ENCODE data around the gene PPEF2. TPM values are rescaled to one million over a fixed set of nuclear protein-coding genes. Genes with fewer than 3 reads are reported as not detected.

Gene PPEF2
- polyA plus RNA-seq, 3 donors = 0.25 TPM; not detected in 2

GRCh38 chr4:75841641-75842520, 60.4 kb downstream of the PPEF2 start:
- no peaks in the 10 kb centered on the region for H3K9me3 Mint-ChIP-seq
- no peak overlapping the region for H3K4me3 Mint-ChIP-seq
- H4K20me1 ChIP-seq (ENCODE audit: insufficient read depth, low read length) = no peaks in the 10 kb centered on the region
- no peak overlapping the region for H3K4me2 ChIP-seq (replicated peaks; ENCODE audit: extremely low read depth, low read length, poor library complexity, severe bottlenecking)
- intact Hi-C loops (cut with micrococcal nuclease) = no loop called here
- H3K79me2 ChIP-seq (ENCODE audit: insufficient read depth, low read length) = no peaks in the 10 kb centered on the region
- H3K4me3 ChIP-seq (replicated peaks in 1 of 3; ENCODE audit: low read depth in 2 of 3, low read length in 3 of 3) = no peak overlapping the region
- WGBS (ENCODE audit: insufficient coverage) = no CpG with 5 or more reads among the region's 8 CpGs
- no peaks in the 10 kb centered on the region for H3K9me3 ChIP-seq (replicated peaks in 1 of 2; ENCODE audit: control insufficient read depth in 1 of 2, insufficient read depth in 1 of 2, low read length in 2 of 2)
- H3K4me1 Mint-ChIP-seq = peaks cover 10% of the 10 kb centered on the region
- no peaks in the 10 kb centered on the region for H3K4me1 ChIP-seq (ENCODE audit: control insufficient read depth in 1 of 2, insufficient read depth in 2 of 2, low read length in 2 of 2)
- H2AFZ ChIP-seq (ENCODE audit: insufficient read depth, low read depth, low read length, poor library complexity, severe bottlenecking) = peak overlapping the region; percentile 45
- no peak for TF ChIP-seq CTCF (IDR thresholded peaks at IDR 0.05)
- no peaks in the 10 kb centered on the region for H3K27me3 ChIP-seq (ENCODE audit: control insufficient read depth in 2 of 2, insufficient read depth in 2 of 2, low read length in 2 of 2)
- H3K27ac Mint-ChIP-seq = no peak overlapping the region
- no peak overlapping the region for H3K9ac ChIP-seq (ENCODE audit: insufficient read depth, low read length, poor library complexity, severe bottlenecking)
- no peaks in the 10 kb centered on the region for H3K36me3 ChIP-seq (replicated peaks in 1 of 2; ENCODE audit: control insufficient read depth in 1 of 2, insufficient read depth in 2 of 2, low read length in 2 of 2)
- H3K27ac ChIP-seq (ENCODE audit: low read depth in 1 of 2, low read length in 2 of 2) = no peak overlapping the region
- DNase-seq = no peak
- no peaks in the 10 kb centered on the region for H3K36me3 Mint-ChIP-seq
- H3K27me3 Mint-ChIP-seq (ENCODE audit: low read depth in 3 of 3) = peaks cover under 1 to 3% (median 2%) of the 10 kb centered on the region in 3 donors

GRCh38 chr4:75834772-75835154, 67.5 kb downstream of the PPEF2 start:
- H3K4me2 ChIP-seq (replicated peaks; ENCODE audit: extremely low read depth, low read length, poor library complexity, severe bottlenecking) = no peak overlapping the region
- Mint-ChIP-seq H3K4me1 (peaks cover 11% of the 10 kb centered on the region), H3K4me3 (no peak overlapping the region), H3K36me3 (peaks cover 0 to 2% of the 10 kb centered on the region in 2 donors), H3K27ac (no peak overlapping the region), H3K9me3 (peaks cover 2 to 18% (median 12%) of the 10 kb centered on the region in 7 donors), H3K27me3 (ENCODE audit: low read depth in 3 of 3) (peaks cover 0 to 4% (median 0%) of the 10 kb centered on the region in 3 donors)
- no peak for DNase-seq
- H3K27ac ChIP-seq (ENCODE audit: low read depth in 1 of 2, low read length in 2 of 2) = no peak overlapping the region
- no CpG with 5 or more reads among the region's 2 CpGs for WGBS (ENCODE audit: insufficient coverage)
- H3K36me3 ChIP-seq (replicated peaks in 1 of 2; ENCODE audit: control insufficient read depth in 1 of 2, insufficient read depth in 2 of 2, low read length in 2 of 2) = no peaks in the 10 kb centered on the region
- intact Hi-C loops (cut with micrococcal nuclease) = no loop called here
- no peaks in the 10 kb centered on the region for H4K20me1 ChIP-seq (ENCODE audit: insufficient read depth, low read length)
- peaks cover 11% of the 10 kb centered on the region in 2 donors for H3K4me1 ChIP-seq (ENCODE audit: control insufficient read depth in 1 of 2, insufficient read depth in 2 of 2, low read length in 2 of 2)
- no peaks in the 10 kb centered on the region for H3K79me2 ChIP-seq (ENCODE audit: insufficient read depth, low read length)
- H3K27me3 ChIP-seq (ENCODE audit: control insufficient read depth in 2 of 2, insufficient read depth in 2 of 2, low read length in 2 of 2) = no peaks in the 10 kb centered on the region
- H3K4me3 ChIP-seq (replicated peaks in 1 of 3; ENCODE audit: low read depth in 2 of 3, low read length in 3 of 3) = no peak overlapping the region
- H2AFZ ChIP-seq (ENCODE audit: insufficient read depth, low read depth, low read length, poor library complexity, severe bottlenecking) = no peak overlapping the region
- peaks cover 8% of the 10 kb centered on the region in 2 donors for H3K9me3 ChIP-seq (replicated peaks in 1 of 2; ENCODE audit: control insufficient read depth in 1 of 2, insufficient read depth in 1 of 2, low read length in 2 of 2)
- no peak for TF ChIP-seq CTCF (IDR thresholded peaks at IDR 0.05)
- H3K9ac ChIP-seq (ENCODE audit: insufficient read depth, low read length, poor library complexity, severe bottlenecking) = no peak overlapping the region
